Trophoblast cell (in vitro differentiated cells and primary cell): ENCODE measurements around the gene PRPF19.
"Not testable (repeated sequence)": the region's sequence is repeated elsewhere in the genome, so short reads cannot be mapped to it uniquely, and the experiment has no call there.

Experiments used
- DNase-seq, 2 donors: peaks; one replicate each; pipeline ENCODE4 v3.0.0-alpha.2; 2016
- H2AFZ ChIP-seq: 2 replicates; pipeline ENCODE4 v1.6.1; 2013; ENCODE audit warnings: low read length, moderate library complexity, mild to moderate bottlenecking; ENCODE audit not compliant: insufficient read depth, poor library complexity
- H2AK5ac ChIP-seq: 2 replicates; pipeline ENCODE4 v1.6.1; 2013; ENCODE audit warnings: mild to moderate bottlenecking, low read length
- H2BK120ac ChIP-seq: 2 replicates; pipeline ENCODE4 v1.6.1; 2013; ENCODE audit warnings: low read length, mild to moderate bottlenecking, moderate library complexity; ENCODE audit not compliant: insufficient read depth, poor library complexity
- H2BK12ac ChIP-seq: 2 replicates; pipeline ENCODE4 v1.6.1; 2013; ENCODE audit warnings: mild to moderate bottlenecking, low read length, moderate library complexity
- H2BK5ac ChIP-seq: 2 replicates; pipeline ENCODE4 v1.6.1; 2013; ENCODE audit warnings: low read length, low read depth, moderate library complexity, mild to moderate bottlenecking; ENCODE audit not compliant: poor library complexity
- H3K14ac ChIP-seq: 2 replicates; pipeline ENCODE4 v1.6.1; 2013; ENCODE audit warnings: mild to moderate bottlenecking, low read length
- H3K18ac ChIP-seq: 2 replicates; pipeline ENCODE4 v1.6.1; 2013; ENCODE audit warnings: mild to moderate bottlenecking, low read length
- H3K23ac ChIP-seq: 2 replicates; pipeline ENCODE4 v1.6.1; 2013; ENCODE audit warnings: low read length
- H3K27ac ChIP-seq: 2 replicates; pipeline ENCODE4 v1.5.1; 2013; ENCODE audit warnings: low read depth, mild to moderate bottlenecking, inconsistent platforms, low read length, moderate library complexity
- H3K27me3 ChIP-seq: 2 replicates; pipeline ENCODE4 v1.6.1; 2013; ENCODE audit warnings: inconsistent platforms, mild to moderate bottlenecking, low read length, moderate library complexity; ENCODE audit not compliant: insufficient read depth
- H3K36me3 ChIP-seq, 2 experiments: 1 replicate in 1 of 2; 2 replicates in 1 of 2; pipeline ENCODE4 v1.6.1; 2013; ENCODE audit warnings: low read length in 2 of 2, mild to moderate bottlenecking in 2 of 2, moderate library complexity in 1 of 2; ENCODE audit not compliant: insufficient read depth in 2 of 2, control insufficient read depth in 1 of 2
- H3K4ac ChIP-seq: 2 replicates; pipeline ENCODE4 v1.6.1; 2013; ENCODE audit warnings: low read depth, mild to moderate bottlenecking, low read length, moderate library complexity
- H3K4me1 ChIP-seq, 2 experiments: 1 replicate in 1 of 2; 2 replicates in 1 of 2; pipeline ENCODE4 v1.6.1; 2013; ENCODE audit warnings: low read length in 2 of 2, mild to moderate bottlenecking in 2 of 2, moderate library complexity in 1 of 2; ENCODE audit not compliant: insufficient read depth in 2 of 2, control insufficient read depth in 1 of 2
- H3K4me2 ChIP-seq: 2 replicates; pipeline ENCODE4 v1.6.1; 2013; ENCODE audit warnings: inconsistent platforms, mild to moderate bottlenecking, low read length, moderate library complexity
- H3K4me3 ChIP-seq: 2 replicates; pipeline ENCODE4 v1.5.1; 2013; ENCODE audit warnings: mild to moderate bottlenecking, low read depth, low read length, inconsistent platforms
- H3K79me1 ChIP-seq: one replicate; pipeline ENCODE4 v1.6.1; 2013; ENCODE audit warnings: low read length
- H3K79me2 ChIP-seq: 2 replicates; pipeline ENCODE4 v1.6.1; 2013; ENCODE audit warnings: low read length, mild to moderate bottlenecking; ENCODE audit not compliant: control insufficient read depth, insufficient read depth, poor library complexity
- H3K9ac ChIP-seq: 2 replicates; pipeline ENCODE4 v1.6.1; 2013; ENCODE audit warnings: mild to moderate bottlenecking, low read length
- H3K9me3 ChIP-seq: 2 replicates; pipeline ENCODE4 v1.6.1; 2013; ENCODE audit warnings: low read depth, mild to moderate bottlenecking, control low read depth, inconsistent platforms, low read length; ENCODE audit not compliant: insufficient read depth
- H4K12ac ChIP-seq: 2 replicates; pipeline ENCODE4 v1.6.1; 2013; ENCODE audit warnings: low read depth, mild to moderate bottlenecking, low read length, moderate library complexity
- H4K8ac ChIP-seq: 2 replicates; pipeline ENCODE4 v1.6.1; 2013; ENCODE audit warnings: low read depth, mild to moderate bottlenecking, low read length, moderate library complexity
- H4K91ac ChIP-seq: one replicate; pipeline ENCODE4 v1.6.1; 2013; ENCODE audit warnings: low read depth, mild to moderate bottlenecking, low read length, moderate library complexity
- WGBS: extraction: QIAGEN DNeasy Blood & Tissue Kit; methylation state at CpG from one replicate; pipeline ENCODE4 v1.1.7; 2013; ENCODE audit warnings: missing lambda C conversion rate; ENCODE audit not compliant: insufficient read length, insufficient coverage; ENCODE audit errors: extremely low coverage; 5-methylcytosine and 5-hydroxymethylcytosine counted together

PRPF19 gene

DNA sequence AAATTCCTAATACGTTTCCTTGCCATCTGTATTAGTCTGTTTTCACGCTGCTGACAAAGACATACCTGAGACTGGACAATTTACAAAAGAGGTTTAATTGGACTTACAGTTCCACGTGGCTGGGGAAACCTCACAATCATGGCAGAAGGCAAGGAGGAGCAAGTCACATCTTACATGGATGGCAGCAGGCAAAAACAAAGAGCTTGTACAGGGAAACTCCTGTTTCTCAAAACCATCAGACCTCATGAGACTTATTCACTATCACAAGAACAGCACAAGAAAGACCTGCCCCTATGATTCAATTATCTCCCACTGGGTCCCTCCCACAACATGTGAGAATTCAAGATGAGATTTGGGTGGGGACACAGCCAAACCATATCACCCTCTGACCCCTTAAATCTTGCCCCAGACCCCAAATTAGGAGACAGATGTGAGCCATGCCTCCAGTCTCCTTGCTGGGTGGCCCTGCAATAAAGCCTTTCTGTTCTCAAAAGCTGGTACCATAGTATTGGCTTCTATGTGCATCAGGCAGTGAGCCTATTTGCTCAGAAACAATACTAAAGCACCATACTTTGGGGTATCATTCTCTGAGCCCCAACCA lies 3.4 kb upstream of the PRPF19 start:
- H3K4me3 ChIP-seq, H3K27ac ChIP-seq, H3K4me2 ChIP-seq, H3K9ac ChIP-seq, H2BK120ac ChIP-seq, H3K4ac ChIP-seq, H3K9me3 ChIP-seq, DNase-seq, H3K36me3 ChIP-seq, H3K4me1 ChIP-seq, H3K14ac ChIP-seq, H3K18ac ChIP-seq, H2BK12ac ChIP-seq, H3K27me3 ChIP-seq, H4K91ac ChIP-seq, H4K12ac ChIP-seq, H2AFZ ChIP-seq, H3K23ac ChIP-seq, H2AK5ac ChIP-seq, H4K8ac ChIP-seq, H2BK5ac ChIP-seq: not testable (repeated sequence)
- H3K79me2 ChIP-seq: peaks cover 15% of the 10 kb centered on the region
- peaks cover 16% of the 10 kb centered on the region for H3K79me1 ChIP-seq
- no CpG with 5 or more reads among the region's 3 CpGs for WGBS

DNA sequence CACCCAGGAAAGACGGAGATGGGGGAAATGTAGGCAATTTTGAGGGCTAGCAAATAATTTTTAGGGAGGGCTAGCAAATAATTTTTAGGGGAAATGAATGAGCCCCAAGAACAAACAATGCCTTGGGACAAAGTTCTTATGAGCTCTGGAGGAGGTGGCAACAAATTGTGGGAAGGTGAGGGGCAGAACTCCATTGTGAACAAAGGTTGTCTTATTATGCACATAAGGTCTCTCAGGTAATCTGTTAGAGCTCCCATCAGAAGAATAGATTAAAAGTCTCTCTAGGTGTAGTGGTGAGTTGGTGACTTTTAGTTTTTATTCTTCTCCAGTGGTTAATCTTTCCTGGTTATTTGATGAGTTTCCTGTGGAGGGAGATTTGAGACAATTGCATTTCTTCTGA lies 2.4 kb upstream of the PRPF19 start:
- H4K12ac ChIP-seq: no peak overlapping the region
- no peak overlapping the region for H3K4me3 ChIP-seq
- H3K4ac ChIP-seq: no peak overlapping the region
- no peak overlapping the region for H3K9ac ChIP-seq
- H3K4me2 ChIP-seq: no peak overlapping the region
- no CpG with 5 or more reads among the region's 1 CpG for WGBS
- H3K79me2 ChIP-seq: peaks cover 8% of the 10 kb centered on the region
- no peaks in the 10 kb centered on the region for H3K27me3 ChIP-seq
- no peak overlapping the region for H2AFZ ChIP-seq
- H2BK5ac ChIP-seq: no peak overlapping the region
- H3K79me1 ChIP-seq: peaks cover 7% of the 10 kb centered on the region
- H3K14ac ChIP-seq: no peak overlapping the region
- H2BK12ac ChIP-seq: no peak overlapping the region
- no peak overlapping the region for H4K8ac ChIP-seq
- H3K36me3 ChIP-seq: no peaks in the 10 kb centered on the region
- H3K23ac ChIP-seq: no peak overlapping the region
- no peak overlapping the region for H2AK5ac ChIP-seq
- no peak for DNase-seq
- no peaks in the 10 kb centered on the region for H3K9me3 ChIP-seq
- no peak overlapping the region for H2BK120ac ChIP-seq
- H4K91ac ChIP-seq: no peak overlapping the region
- peaks cover 8 to 9% of the 10 kb centered on the region in 2 experiments for H3K4me1 ChIP-seq
- no peak overlapping the region for H3K27ac ChIP-seq
- H3K18ac ChIP-seq: no peak overlapping the region

DNA sequence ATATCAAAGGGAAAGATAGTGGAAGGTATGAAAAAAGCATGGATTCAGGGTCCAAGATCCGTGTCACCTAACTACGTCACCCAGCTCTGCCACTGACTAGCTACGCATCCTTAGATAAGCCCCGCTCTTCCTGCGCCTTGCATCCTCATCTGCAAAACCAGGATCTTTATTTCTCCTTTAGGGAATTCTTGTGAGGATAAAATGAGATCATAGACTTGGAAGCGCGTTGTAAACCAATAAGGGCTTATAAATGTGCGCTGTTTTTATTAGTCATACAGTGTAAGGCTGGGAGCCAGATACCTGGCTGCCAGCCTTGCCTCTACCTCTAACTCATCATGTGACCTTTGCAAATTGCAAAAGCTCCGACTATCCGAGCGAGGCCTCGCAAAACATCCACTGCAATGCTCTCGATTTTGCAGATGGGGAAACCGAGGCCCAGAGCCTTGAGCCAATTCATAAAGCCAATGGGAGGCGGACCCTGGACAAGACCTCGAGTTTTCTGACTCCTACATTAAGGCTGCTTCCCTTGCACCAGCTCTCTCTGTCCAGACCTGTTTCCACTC lies 753 bp downstream of the PRPF19 start:
- H3K14ac ChIP-seq: peak overlapping the region; percentile 91

DNA sequence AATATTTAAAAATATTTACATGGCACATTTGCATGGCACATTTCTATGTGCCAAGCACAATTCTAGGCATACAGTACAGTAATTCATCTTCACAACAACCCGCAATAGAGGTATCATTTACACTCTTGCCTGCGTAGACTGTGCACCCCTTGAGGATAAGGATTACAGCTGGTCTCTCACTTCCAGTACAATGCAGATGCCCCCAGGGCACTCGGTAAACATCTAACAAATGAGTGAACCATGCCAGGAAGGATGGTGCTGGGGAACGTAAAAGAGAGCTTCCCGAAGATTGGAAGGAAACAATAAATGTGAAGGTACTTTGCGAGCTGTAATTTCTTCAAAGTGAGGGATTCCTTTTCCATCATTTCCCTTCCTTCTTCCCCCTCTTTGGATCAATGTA lies 1.3 kb downstream of the PRPF19 start:
- no peak overlapping the region for H3K18ac ChIP-seq
- no peak overlapping the region for H3K27ac ChIP-seq
- no peaks in the 10 kb centered on the region for H3K9me3 ChIP-seq
- no peak overlapping the region for H2BK12ac ChIP-seq
- no peak overlapping the region for H3K14ac ChIP-seq
- H3K36me3 ChIP-seq: peaks cover 28 to 35% of the 10 kb centered on the region in 2 experiments
- H3K79me2 ChIP-seq: peaks cover 8% of the 10 kb centered on the region
- H3K23ac ChIP-seq: no peak overlapping the region
- no peak overlapping the region for H2BK5ac ChIP-seq
- H3K27me3 ChIP-seq: no peaks in the 10 kb centered on the region
- peak overlapping the region; percentile 87 for H3K4me2 ChIP-seq
- H3K4me1 ChIP-seq: peaks cover 2 to 4% of the 10 kb centered on the region in 2 experiments
- H3K4ac ChIP-seq: peak overlapping the region; percentile 68
- no peak overlapping the region for H2BK120ac ChIP-seq
- no peak overlapping the region for H4K8ac ChIP-seq
- H3K9ac ChIP-seq: no peak overlapping the region
- no peak overlapping the region for H4K91ac ChIP-seq
- no peak overlapping the region for H2AFZ ChIP-seq
- peak in 1 of 2 donors; percentile 18 for DNase-seq
- peaks cover 4% of the 10 kb centered on the region for H3K79me1 ChIP-seq
- no peak overlapping the region for H3K4me3 ChIP-seq
- no peak overlapping the region for H4K12ac ChIP-seq
- no peak overlapping the region for H2AK5ac ChIP-seq
- no CpG with 5 or more reads among the region's 6 CpGs for WGBS

More for the DNA sequence above, 753 bp downstream of the PRPF19 start:
- H3K9me3 ChIP-seq: no peaks in the 10 kb centered on the region
- H3K4me2 ChIP-seq: peak overlapping the region; percentile 87
- H3K27ac ChIP-seq: no peak overlapping the region
- H3K18ac ChIP-seq: no peak overlapping the region
- no peaks in the 10 kb centered on the region for H3K27me3 ChIP-seq
- H2AK5ac ChIP-seq: peak overlapping the region; percentile 13
- no peak overlapping the region for H3K23ac ChIP-seq
- H3K79me1 ChIP-seq: peaks cover 4% of the 10 kb centered on the region
- H3K4ac ChIP-seq: peak overlapping the region; percentile 86
- H3K79me2 ChIP-seq: peaks cover 8% of the 10 kb centered on the region
- H4K91ac ChIP-seq: peak overlapping the region; percentile 79
- peak overlapping the region; percentile 73 for H4K12ac ChIP-seq
- H3K4me1 ChIP-seq: peaks cover 2 to 4% of the 10 kb centered on the region in 2 experiments
- H2AFZ ChIP-seq: peak overlapping the region; percentile 69
- peak overlapping the region; percentile 95 for H3K4me3 ChIP-seq
- peak; percentile 12 to 45 for DNase-seq
- H3K9ac ChIP-seq: peak overlapping the region; percentile 83
- no CpG with 5 or more reads among the region's 16 CpGs for WGBS
- H2BK12ac ChIP-seq: no peak overlapping the region
- H2BK120ac ChIP-seq: peak overlapping the region; percentile 45
- H4K8ac ChIP-seq: peak overlapping the region; percentile 81
- H3K36me3 ChIP-seq: peaks cover 23 to 30% of the 10 kb centered on the region in 2 experiments
- no peak overlapping the region for H2BK5ac ChIP-seq
